UCSD-AML1 (cell line): Measurements from ENCODE around the gene OR12D1.

Source experiments
- DNase-seq: peaks from one replicate; lab custom pipeline; 2025; ENCODE audit not compliant: unreplicated experiment; lab: John Stamatoyannopoulos, UW

The OR12D1 gene

GRCh38 chr6:29465279-29465678 lies 50.6 kb downstream of the OR12D1 start:
- DNase-seq, result no peak

GRCh38 chr6:29465801-29466200 lies 51.1 kb downstream of the OR12D1 start:
- no peak for DNase-seq

GRCh38 chr6:29466241-29466640 lies 51.5 kb downstream of the OR12D1 start:
- no peak for DNase-seq
